OCI-LY3 (cell line): Measurements from ENCODE around the gene GPC3.

ENCODE experiments used
- H2AFZ ChIP-seq: fragments of 200-600, 300-600 bp; shearing (Covaris generic); 2 replicates; pipeline ENCODE4 v1.6.0; 2014; ENCODE audit warnings: antibody characterized with exemption, low read depth, low read length
- H3K27ac ChIP-seq: fragments of 200-600, 300-600 bp; sonication (generic); 2 replicates; pipeline ENCODE4 v1.5.1; 2014; ENCODE audit warnings: mild to moderate bottlenecking, low read length, moderate library complexity, mixed read lengths
- H3K27me3 ChIP-seq: fragments of 200-600, 300-600 bp; sonication (generic); 2 replicates; pipeline ENCODE4 v1.6.1; 2014; ENCODE audit warnings: low read depth, low read length, mixed read lengths
- H3K36me3 ChIP-seq: fragments of 200-600, 300-600 bp; sonication (generic); replicated peaks from 2 replicates; pipeline ENCODE3; 2014; ENCODE audit warnings: low read depth, low read length, mixed read lengths
- H3K4me1 ChIP-seq: fragments of 300-600, 200-600 bp; sonication (generic); 2 replicates; pipeline ENCODE4 v1.6.1; 2014; ENCODE audit warnings: low read length, mixed read lengths
- H3K4me2 ChIP-seq: fragments of 200-600, 300-600 bp; sonication (generic); 2 replicates; pipeline ENCODE4 v1.6.1; 2014; ENCODE audit warnings: low read length, mixed read lengths
- H3K4me3 ChIP-seq: fragments of 300-600, 200-600 bp; sonication (generic); 2 replicates; pipeline ENCODE4 v1.5.1; 2014; ENCODE audit warnings: antibody characterized with exemption, mild to moderate bottlenecking, low read length, moderate library complexity
- H3K79me2 ChIP-seq: fragments of 300-600, 200-600 bp; shearing (Covaris generic); 2 replicates; pipeline ENCODE4 v1.6.1; 2014; ENCODE audit warnings: mild to moderate bottlenecking, low read length, mixed read lengths
- H3K9ac ChIP-seq: fragments of 300-600, 200-600 bp; shearing (Covaris generic); 2 replicates; pipeline ENCODE4 v1.6.0; 2014; ENCODE audit warnings: mild to moderate bottlenecking, low read length, moderate library complexity
- H3K9me3 ChIP-seq: fragments of 200-600, 300-600 bp; shearing (Covaris generic); 2 replicates; pipeline ENCODE4 v1.6.1; 2014; ENCODE audit warnings: low read length, mixed read lengths; ENCODE audit not compliant: insufficient read depth
- H4K20me1 ChIP-seq: fragments of 200-600, 300-600 bp; sonication (generic); 2 replicates; pipeline ENCODE4 v1.6.1; 2016; ENCODE audit warnings: low read length, mixed read lengths; ENCODE audit not compliant: insufficient read depth
- CTCF ChIP-seq: fragments of 200-600, 300-600 bp; sonication (generic); IDR thresholded peaks from 2 replicates; pipeline ENCODE4 v1.5.1; 2014; ENCODE audit warnings: antibody characterized with exemption, low read length, low read depth
- EZH2phosphoT487 ChIP-seq: fragments of 200-600 bp; shearing (Covaris generic); IDR thresholded peaks from 2 replicates; pipeline ENCODE4 v1.6.1; 2018; ENCODE audit warnings: antibody characterized with exemption, mixed run types, low read depth

Gene GPC3

GRCh38 chrX:133865761-133866471 is 119.5 kb downstream of the GPC3 start:
- TF ChIP-seq EZH2phosphoT487 (no peak), CTCF (no peak)
- Histone ChIP-seq H3K36me3 (no peaks in the 10 kb centered on the region), H3K79me2 (no peaks in the 10 kb centered on the region), H2AFZ (no peak overlapping the region), H3K27ac (no peak overlapping the region), H3K27me3 (no peaks in the 10 kb centered on the region), H3K9ac (no peak overlapping the region), H3K9me3 (no peaks in the 10 kb centered on the region), H3K4me1 (no peaks in the 10 kb centered on the region), H3K4me2 (no peak overlapping the region), H3K4me3 (no peak overlapping the region), H4K20me1 (no peaks in the 10 kb centered on the region)

GRCh38 chrX:133864236-133864635 is 121.2 kb downstream of the GPC3 start:
- no peak overlapping the region for H3K4me3 ChIP-seq
- no peaks in the 10 kb centered on the region for H4K20me1 ChIP-seq
- H2AFZ ChIP-seq: no peak overlapping the region
- no peak overlapping the region for H3K9ac ChIP-seq
- H3K27me3 ChIP-seq: no peaks in the 10 kb centered on the region
- no peaks in the 10 kb centered on the region for H3K79me2 ChIP-seq
- no peak overlapping the region for H3K27ac ChIP-seq
- no peak for TF ChIP-seq CTCF
- no peak for TF ChIP-seq EZH2phosphoT487
- H3K4me1 ChIP-seq: no peaks in the 10 kb centered on the region
- no peaks in the 10 kb centered on the region for H3K36me3 ChIP-seq
- H3K9me3 ChIP-seq: no peaks in the 10 kb centered on the region
- H3K4me2 ChIP-seq: no peak overlapping the region

GRCh38 chrX:133859860-133860259 is 125.5 kb downstream of the GPC3 start:
- Histone ChIP-seq H3K4me1 (no peaks in the 10 kb centered on the region), H3K4me3 (no peak overlapping the region), H3K36me3 (no peaks in the 10 kb centered on the region), H2AFZ (no peak overlapping the region), H3K9me3 (no peaks in the 10 kb centered on the region), H3K27me3 (no peaks in the 10 kb centered on the region), H3K4me2 (no peak overlapping the region), H3K79me2 (no peaks in the 10 kb centered on the region), H3K9ac (no peak overlapping the region), H4K20me1 (no peaks in the 10 kb centered on the region), H3K27ac (no peak overlapping the region)
- TF ChIP-seq CTCF (no peak), EZH2phosphoT487 (no peak)

GRCh38 chrX:133859336-133859735 is 126.1 kb downstream of the GPC3 start:
- Histone ChIP-seq H2AFZ (no peak overlapping the region), H4K20me1 (no peaks in the 10 kb centered on the region), H3K27ac (no peak overlapping the region), H3K27me3 (no peaks in the 10 kb centered on the region), H3K79me2 (no peaks in the 10 kb centered on the region), H3K9ac (no peak overlapping the region), H3K4me2 (no peak overlapping the region), H3K4me3 (no peak overlapping the region), H3K36me3 (no peaks in the 10 kb centered on the region), H3K4me1 (no peaks in the 10 kb centered on the region), H3K9me3 (no peaks in the 10 kb centered on the region)
- TF ChIP-seq EZH2phosphoT487 (no peak), CTCF (no peak)
